T-helper 22 cell (primary cell): ENCODE results near the gene RAB27B.
A peak's percentile ranks its signal among the peaks of the same experiment; 100 is the strongest.
"Not testable (repeated sequence)": the region's sequence is repeated elsewhere in the genome, so short reads cannot be mapped to it uniquely, and the experiment has no call there.

ENCODE experiments used
- DNase-seq: peaks from one replicate; pipeline ENCODE4 v3.0.0-alpha.2; 2020; ENCODE audit warnings: low read depth

RAB27B gene

GRCh38 chr18:54828281-54828881 lies at the start of gene RAB27B:
Gene RAB27B, plus strand, starts transcription at chr18:54828477. Its CDS starts 49,109 bp downstream, at chr18:54877586.
- peak; percentile 52 for DNase-seq

DNA sequence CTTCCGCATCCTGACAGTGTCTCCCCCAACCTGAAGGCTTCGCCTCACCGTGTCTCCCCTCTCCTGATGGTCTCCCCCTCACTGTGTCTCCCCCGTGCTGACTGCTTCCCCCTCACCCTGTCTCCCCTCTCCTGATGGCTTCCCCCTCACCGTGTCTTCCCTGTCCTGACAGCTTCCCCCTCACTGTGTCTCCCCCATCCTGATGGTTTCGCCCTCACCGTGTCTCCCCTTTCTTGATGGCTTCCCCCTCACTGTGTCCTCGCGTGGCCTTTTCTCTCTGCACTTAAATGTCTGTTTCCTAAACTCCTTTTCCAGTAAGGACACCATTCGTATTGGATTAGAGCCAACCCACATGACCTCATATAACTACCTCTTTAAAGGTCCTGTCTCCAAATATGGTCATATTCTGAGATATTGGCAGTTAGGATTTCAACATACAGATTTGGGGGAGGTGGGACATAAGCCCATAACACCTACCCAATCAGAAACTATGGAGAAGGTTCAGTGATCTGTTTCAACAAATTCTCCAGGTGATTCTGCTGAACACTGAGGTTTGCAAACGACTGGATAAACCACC lies 47.9 kb upstream of the RAB27B start:
- DNase-seq = no peak

GRCh38 chr18:54780970-54781369 lies 47.3 kb upstream of the RAB27B start:
- DNase-seq = no peak

DNA sequence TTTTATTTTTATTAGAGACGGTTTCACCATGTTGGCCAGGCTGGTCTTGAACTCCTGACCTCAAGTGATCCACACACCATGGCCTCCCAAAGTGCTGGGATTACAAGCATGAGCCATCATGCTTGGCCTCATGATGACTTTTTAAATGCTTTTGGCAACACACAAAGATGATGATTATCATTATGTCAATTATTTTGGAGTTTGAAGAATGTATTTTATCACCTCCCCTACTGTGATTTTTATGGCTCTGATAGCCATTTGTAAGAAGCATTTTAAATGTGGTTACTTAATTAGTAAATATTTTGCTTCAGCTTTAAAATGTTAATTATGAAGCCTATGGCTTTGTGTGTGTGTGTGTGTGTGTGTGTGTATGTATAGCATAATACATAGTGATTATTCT lies 45.1 kb upstream of the RAB27B start:
- DNase-seq = no peak

GRCh38 chr18:54786206-54786605 lies 42.1 kb upstream of the RAB27B start:
- no peak for DNase-seq

DNA sequence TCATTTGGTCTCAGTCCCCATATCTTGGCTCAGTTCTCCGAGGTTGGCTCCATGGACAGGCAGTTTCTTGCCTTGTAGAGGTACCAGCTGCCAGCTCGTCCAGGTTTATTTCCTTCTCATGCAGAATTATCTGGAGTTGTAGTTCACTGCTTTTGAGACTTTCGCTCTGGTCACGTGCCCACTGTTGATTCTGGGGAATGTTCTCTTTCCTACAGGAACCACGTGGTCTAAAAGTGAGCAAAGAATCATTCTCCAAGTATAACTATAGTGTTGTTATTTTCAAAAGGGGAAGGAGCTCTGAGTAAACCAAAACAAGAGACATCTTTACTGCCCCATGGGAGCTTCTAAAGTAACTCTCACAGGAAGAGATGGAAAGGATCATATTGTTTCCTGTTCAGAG lies 41.2 kb upstream of the RAB27B start:
- DNase-seq = no peak

GRCh38 chr18:54787616-54788015 lies 40.7 kb upstream of the RAB27B start:
- no peak for DNase-seq

DNA sequence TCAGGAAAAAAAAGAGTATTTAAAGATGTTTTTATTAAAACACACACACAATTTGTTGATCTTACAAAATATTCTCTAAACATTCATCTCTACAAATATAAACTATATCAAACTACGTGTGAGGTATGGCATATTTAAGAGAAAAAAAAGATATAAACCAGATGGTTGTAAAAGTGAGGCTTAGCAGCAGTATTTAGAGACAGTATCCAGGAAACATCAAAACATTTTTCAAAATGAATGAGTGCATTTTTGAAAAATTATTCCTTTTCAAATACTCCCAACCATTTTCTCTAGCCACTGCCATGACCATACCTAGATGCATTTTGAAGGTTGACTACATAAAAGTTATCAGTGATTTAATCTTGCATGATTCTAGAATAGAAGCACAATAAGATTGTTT lies 38.2 kb upstream of the RAB27B start:
- no peak for DNase-seq

- DNase-seq = no peak
Observed at GRCh38 chr18:54791657-54792056, 36.6 kb upstream of the RAB27B start.

DNA sequence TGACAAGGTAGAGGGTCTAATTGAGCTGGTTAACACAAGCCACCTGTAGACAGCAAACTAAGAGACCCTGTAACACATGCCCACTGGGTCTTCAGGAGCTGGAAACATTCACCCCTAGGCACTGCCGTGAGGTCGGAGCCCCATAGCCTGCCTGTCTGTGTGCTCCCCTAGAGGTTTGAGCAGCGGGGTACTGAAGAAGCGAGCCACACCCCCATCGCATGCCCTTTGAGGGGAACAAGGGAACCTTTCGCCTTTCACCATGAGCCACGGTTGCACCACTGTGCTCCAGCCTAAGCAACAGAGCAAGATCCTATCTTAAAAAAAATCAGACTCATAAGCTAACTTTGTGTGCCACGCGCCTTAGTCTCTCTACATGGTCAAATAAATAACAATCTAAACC lies 36.2 kb upstream of the RAB27B start:
- DNase-seq = no peak

DNA sequence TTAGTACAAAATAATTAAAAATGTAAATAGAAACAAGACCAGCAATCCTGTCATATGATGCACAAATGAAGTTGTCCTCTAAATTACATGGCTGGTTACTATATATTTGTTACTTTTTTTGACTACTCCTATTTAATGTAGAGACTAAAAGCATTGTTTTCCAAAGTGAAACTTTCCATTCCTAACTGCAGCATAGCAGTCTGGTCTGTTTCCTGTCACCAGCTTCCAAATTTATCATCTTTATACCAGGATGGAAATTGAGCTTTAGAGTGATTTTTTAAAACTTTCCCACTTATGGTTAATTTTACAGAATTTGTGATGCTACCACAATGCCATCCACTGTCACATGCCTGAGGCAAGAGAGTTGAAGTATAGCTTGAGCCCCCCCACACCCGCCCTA lies 33.5 kb upstream of the RAB27B start:
- DNase-seq = no peak

- DNase-seq = no peak
Observed at GRCh38 chr18:54798186-54798585, 30.1 kb upstream of the RAB27B start.

DNA sequence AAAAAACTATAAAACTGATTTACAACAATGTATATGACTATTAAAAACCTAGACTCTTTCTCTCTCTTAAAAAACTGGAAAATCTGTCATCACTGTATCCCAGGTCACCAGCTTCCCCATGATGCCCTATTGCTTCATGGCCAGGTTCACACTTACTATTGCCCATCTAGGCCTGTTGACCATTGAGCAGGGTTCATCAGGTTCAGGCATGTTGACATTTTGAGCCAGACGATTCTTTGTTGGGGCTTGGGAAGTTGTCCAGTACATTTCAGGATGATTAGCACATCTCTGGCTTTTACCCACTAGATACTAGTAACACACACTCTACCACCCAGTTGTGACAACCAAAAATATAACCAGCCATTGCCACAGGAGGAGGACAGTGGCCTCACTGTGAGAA lies 26.9 kb upstream of the RAB27B start:
- no peak for DNase-seq

DNA sequence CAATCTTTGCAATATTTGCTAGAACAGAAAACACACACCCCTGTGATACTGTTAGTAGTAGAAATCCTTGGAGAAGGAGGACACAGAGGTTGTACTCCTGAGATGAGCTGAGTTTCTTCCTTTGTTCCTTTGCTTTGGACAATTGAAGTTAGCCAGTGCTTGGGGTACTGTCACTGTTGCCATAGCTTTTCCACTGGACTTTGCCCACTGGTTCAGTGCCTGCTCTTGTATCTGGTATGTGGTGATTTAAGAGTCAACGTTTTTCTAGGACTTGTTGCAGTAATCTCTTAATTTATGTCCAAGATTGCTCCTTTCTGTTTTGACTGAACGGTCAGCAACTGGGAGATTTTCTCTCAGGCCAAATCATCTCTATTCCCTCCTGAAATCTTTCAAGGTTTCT lies 26.1 kb upstream of the RAB27B start:
- no peak for DNase-seq

- DNase-seq = no peak
Observed at GRCh38 chr18:54802686-54803395, 25.4 kb upstream of the RAB27B start.

DNA sequence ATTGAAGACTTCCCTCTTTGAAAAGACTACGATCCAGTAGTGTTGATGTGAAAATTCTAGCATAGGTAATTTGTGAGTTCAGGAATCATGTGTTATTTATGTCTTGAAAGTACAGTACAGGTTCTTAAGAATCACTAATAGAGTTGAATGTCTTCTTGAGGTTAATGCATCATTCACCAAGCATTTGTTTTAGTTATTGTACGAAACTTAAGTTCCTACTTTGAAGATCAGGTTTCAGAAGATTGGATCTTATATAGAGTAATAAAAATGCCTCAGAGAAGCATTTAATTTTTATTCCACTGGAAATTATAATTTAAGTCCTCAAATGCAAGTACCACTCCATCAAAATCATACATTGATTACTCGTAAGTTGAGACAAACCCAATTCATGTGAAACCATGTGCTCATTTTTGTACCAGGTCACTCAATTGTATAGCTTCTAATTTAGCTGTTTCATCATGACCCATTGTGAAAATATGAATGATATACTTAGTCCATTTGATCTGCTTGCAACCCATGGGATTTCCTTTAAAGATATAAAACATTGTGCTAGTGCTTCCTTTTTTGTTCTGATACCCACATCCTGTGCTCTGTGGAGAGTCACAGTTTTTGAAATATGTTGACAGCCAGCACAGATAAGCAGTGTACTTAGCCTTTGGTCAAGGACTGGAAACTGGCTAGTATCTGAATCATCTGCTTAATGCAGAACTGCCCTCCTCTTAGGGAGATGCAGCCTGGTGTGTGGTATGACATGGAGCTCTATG lies 22.5 kb upstream of the RAB27B start:
- no peak for DNase-seq

DNA sequence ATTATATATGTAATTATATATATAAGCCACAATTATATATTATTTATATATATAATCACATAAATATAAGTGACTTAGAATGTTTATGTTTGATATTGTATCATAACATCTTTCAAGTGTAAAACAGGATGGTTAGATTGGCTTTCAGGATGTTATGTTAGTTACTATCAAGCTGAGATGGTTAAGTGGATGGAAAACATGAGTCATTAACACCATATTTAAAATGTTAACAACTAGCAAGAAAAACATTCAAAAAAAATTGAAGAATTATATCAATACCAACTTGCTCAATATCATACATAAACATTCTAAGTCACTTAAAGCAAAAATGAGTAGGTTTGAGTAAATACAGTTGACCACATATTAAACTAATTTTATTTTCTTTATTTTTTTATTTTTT lies 21.8 kb upstream of the RAB27B start:
- DNase-seq = no peak

DNA sequence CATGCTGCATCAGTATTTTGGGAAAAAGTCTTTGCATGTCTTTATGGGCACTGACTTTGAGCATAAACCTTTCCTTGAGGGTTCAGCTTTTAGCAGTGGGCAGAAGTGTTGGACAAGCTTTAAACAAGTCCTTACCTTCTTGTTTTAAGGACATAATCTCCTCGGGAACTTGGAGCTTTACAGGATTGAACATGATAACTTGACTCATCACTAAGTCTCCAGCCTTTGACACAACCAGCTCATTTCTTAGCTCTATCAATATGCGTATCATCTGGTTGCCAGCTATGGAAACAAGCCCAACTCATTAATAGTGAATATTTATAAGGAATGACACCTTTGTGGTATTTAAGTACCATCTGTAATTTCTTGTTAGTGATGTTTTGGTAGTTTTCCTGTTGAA lies 21.0 kb upstream of the RAB27B start:
- DNase-seq = no peak

DNA sequence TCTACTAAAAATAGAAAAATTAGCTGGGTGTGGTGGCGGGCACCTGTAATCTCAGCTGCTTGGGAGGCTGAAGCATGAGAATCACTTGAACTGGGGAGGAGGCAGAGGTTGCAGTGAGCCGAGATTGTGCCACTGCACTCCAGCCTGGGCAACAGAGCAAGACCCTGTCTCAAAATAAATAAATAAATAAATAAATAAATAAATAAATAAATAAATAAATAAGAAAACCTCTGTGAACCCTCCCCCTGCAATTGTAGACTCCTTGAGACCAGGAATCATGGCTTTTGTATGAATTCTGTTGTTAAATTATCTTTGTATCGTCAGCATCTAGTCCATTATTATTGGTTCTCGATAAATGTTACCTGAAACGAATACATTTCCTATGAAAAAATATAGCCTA lies 17.6 kb upstream of the RAB27B start:
- not testable (repeated sequence) for DNase-seq

DNA sequence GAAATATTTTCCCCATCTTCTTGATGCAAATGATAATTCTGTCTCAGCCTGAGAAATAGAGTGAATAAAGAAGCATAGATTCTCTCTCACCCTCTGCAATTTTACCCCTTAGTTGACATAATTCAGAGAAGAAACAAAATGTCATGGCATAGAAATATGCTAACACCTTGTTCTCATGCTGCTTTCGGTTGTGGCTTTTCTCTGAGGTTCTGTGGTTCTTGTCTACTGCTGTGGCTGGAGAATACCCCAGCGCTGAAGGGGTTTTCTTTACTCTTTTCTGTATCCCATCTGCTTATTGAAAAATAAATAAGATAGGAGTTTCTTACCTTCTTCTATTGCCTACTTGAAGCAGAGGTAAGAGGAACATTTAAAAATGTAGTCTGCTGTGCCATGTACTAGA lies 15.4 kb upstream of the RAB27B start:
- no peak for DNase-seq

DNA sequence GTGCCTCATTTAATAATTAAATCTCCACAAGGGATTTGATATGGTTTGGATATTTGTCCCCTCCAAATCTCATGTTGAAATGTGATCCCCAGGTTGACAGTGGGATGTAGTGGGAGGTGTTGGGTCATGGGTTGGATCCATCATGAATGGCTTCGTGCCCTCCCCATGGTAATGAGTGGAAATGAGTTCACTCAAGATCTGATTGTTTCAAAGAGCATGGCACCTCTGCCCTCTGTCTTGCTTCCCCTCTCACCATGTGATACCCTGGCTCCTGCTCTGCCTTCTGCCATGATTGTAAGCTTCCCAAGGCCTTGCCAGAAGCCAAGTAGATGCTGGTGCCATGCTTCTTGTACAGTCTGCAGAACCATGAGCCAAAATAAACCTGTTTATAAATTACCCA lies 15.0 kb upstream of the RAB27B start:
- no peak for DNase-seq

- no peak for DNase-seq
Observed at GRCh38 chr18:54813977-54814565, 14.2 kb upstream of the RAB27B start.

GRCh38 chr18:54815086-54815485 lies 13.2 kb upstream of the RAB27B start:
- no peak for DNase-seq
